Neural crest cell (in vitro differentiated cells): ENCODE measurements around the gene MINDY2. TPM values are rescaled to one million over a fixed set of nuclear protein-coding genes. Genes with fewer than 3 reads are reported as not detected.

Experiments used
- DNase-seq: peaks from one replicate; pipeline ENCODE4 v3.0.0; 2021; ENCODE audit warnings: low read depth, mixed read lengths, low spot score
- H3K27ac Mint-ChIP-seq: one replicate; pipeline ENCODE4 v1.8.0; 2021; ENCODE audit warnings: mild to moderate bottlenecking, mixed read lengths; ENCODE audit not compliant: unreplicated experiment
- H3K27me3 Mint-ChIP-seq: 2 replicates; pipeline ENCODE4 v1.8.0; 2021; ENCODE audit warnings: low read depth, mild to moderate bottlenecking, mixed read lengths
- H3K36me3 Mint-ChIP-seq: 2 replicates; pipeline ENCODE4 v1.8.0; 2021; ENCODE audit warnings: low read depth, mild to moderate bottlenecking, mixed read lengths
- H3K4me1 Mint-ChIP-seq: 2 replicates; pipeline ENCODE4 v1.8.0; 2021; ENCODE audit warnings: mixed read lengths
- H3K4me3 Mint-ChIP-seq: one replicate; pipeline ENCODE4 v1.8.0; 2021; ENCODE audit warnings: mild to moderate bottlenecking, mixed read lengths
- H3K9me3 Mint-ChIP-seq: 2 replicates; pipeline ENCODE4 v1.8.0; 2021; ENCODE audit warnings: mixed read lengths
- total RNA-seq: library from RNA; stranded (reverse); gene quantifications from 2 replicates; pipeline ENCODE4 v1.2.1, GENCODE V29; 2021
- TF ChIP-seq, protein P1 (sequence below): fragments of 200-600 bp; sonication (generic); conservative IDR thresholded peaks from 2 replicates; pipeline ENCODE4 v1.5.0; 2021; ENCODE audit warnings: antibody characterized with exemption, mild to moderate bottlenecking

MINDY2 gene
- total RNA-seq, 1 donor from 2014 or later: 14.3 TPM

GRCh38 chr15:58865425-58865880 is 94.4 kb downstream of the MINDY2 start:
- H3K4me1 Mint-ChIP-seq: peaks cover 13% of the 10 kb centered on the region
- no peaks in the 10 kb centered on the region for H3K27me3 Mint-ChIP-seq
- H3K9me3 Mint-ChIP-seq: peaks cover 3% of the 10 kb centered on the region
- H3K36me3 Mint-ChIP-seq: peaks cover 6% of the 10 kb centered on the region
- no peak overlapping the region for H3K4me3 Mint-ChIP-seq
- no peak for DNase-seq
- no peak overlapping the region for H3K27ac Mint-ChIP-seq
- TF ChIP-seq, protein P1, sequence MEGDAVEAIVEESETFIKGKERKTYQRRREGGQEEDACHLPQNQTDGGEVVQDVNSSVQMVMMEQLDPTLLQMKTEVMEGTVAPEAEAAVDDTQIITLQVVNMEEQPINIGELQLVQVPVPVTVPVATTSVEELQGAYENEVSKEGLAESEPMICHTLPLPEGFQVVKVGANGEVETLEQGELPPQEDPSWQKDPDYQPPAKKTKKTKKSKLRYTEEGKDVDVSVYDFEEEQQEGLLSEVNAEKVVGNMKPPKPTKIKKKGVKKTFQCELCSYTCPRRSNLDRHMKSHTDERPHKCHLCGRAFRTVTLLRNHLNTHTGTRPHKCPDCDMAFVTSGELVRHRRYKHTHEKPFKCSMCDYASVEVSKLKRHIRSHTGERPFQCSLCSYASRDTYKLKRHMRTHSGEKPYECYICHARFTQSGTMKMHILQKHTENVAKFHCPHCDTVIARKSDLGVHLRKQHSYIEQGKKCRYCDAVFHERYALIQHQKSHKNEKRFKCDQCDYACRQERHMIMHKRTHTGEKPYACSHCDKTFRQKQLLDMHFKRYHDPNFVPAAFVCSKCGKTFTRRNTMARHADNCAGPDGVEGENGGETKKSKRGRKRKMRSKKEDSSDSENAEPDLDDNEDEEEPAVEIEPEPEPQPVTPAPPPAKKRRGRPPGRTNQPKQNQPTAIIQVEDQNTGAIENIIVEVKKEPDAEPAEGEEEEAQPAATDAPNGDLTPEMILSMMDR: no peak

- H3K27ac Mint-ChIP-seq: no peak overlapping the region
- no peak overlapping the region for H3K4me3 Mint-ChIP-seq
- no peak for DNase-seq
- no peaks in the 10 kb centered on the region for H3K27me3 Mint-ChIP-seq
- H3K4me1 Mint-ChIP-seq: peaks cover 13% of the 10 kb centered on the region
- H3K36me3 Mint-ChIP-seq: peaks cover 6% of the 10 kb centered on the region
- TF ChIP-seq, protein P1: no peak
- H3K9me3 Mint-ChIP-seq: peaks cover 3% of the 10 kb centered on the region
Measured at GRCh38 chr15:58867926-58868325, 96.8 kb downstream of the MINDY2 start.

DNA sequence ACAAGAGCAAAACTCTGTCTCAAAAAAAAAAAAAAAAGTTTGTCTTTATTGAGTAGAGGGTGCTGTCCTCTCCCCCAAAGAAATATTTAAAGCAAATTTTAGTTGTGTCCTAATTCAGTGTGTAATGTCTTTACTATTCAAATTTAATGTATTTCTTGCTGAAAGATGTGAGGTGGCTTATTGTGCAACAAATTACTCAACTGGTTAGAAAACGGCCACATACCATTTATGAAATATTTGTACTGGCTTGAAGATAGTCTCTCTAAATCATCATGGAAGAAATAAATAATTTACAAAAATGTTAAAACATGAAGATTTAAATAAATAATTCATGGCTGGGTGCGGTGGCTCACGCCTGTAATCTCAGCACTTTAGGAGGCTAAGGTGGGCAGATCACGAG is 99.3 kb downstream of the MINDY2 start:
- H3K9me3 Mint-ChIP-seq: no peaks in the 10 kb centered on the region
- peaks cover 7% of the 10 kb centered on the region for H3K4me1 Mint-ChIP-seq
- no peak overlapping the region for H3K27ac Mint-ChIP-seq
- TF ChIP-seq, protein P1: no peak
- no peak for DNase-seq
- no peak overlapping the region for H3K4me3 Mint-ChIP-seq
- no peaks in the 10 kb centered on the region for H3K27me3 Mint-ChIP-seq
- peaks cover 6% of the 10 kb centered on the region for H3K36me3 Mint-ChIP-seq

- Mint-ChIP-seq H3K9me3 (no peaks in the 10 kb centered on the region), H3K4me1 (no peaks in the 10 kb centered on the region), H3K27ac (no peak overlapping the region), H3K4me3 (no peak overlapping the region), H3K27me3 (no peaks in the 10 kb centered on the region), H3K36me3 (peaks cover 19% of the 10 kb centered on the region)
- TF ChIP-seq, protein P1: no peak
- no peak for DNase-seq
Measured at GRCh38 chr15:58873267-58873666, 102.2 kb downstream of the MINDY2 start.

- no peak overlapping the region for H3K4me3 Mint-ChIP-seq
- DNase-seq: no peak
- no peaks in the 10 kb centered on the region for H3K9me3 Mint-ChIP-seq
- TF ChIP-seq, protein P1: no peak
- peaks cover 29% of the 10 kb centered on the region for H3K36me3 Mint-ChIP-seq
- no peak overlapping the region for H3K27ac Mint-ChIP-seq
- H3K27me3 Mint-ChIP-seq: no peaks in the 10 kb centered on the region
- no peaks in the 10 kb centered on the region for H3K4me1 Mint-ChIP-seq
Measured at GRCh38 chr15:58875343-58875742, 104.2 kb downstream of the MINDY2 start.
